K562 (cell line): ENCODE data around the gene RPL39L. TPM values are rescaled to one million over a fixed set of nuclear protein-coding genes. Genes with fewer than 3 reads are reported as not detected.
A peak's percentile ranks its signal among the peaks of the same experiment; 100 is the strongest.

Source experiments
- ATAC-seq: fragments of 200-7000 bp; cut with Tn5 transposase; 3 replicates; pipeline ENCODE4 v1.9.1; 2020; ENCODE audit warnings: moderate library complexity
- BruUV-seq: library from RNA; stranded (reverse); fragments of 400-500 nt; replicated peaks from 2 replicates; lab custom pipeline; 2021; lab: Mats Ljungman, UMichigan
- CTCF ChIA-PET: fragments of 300-600 bp; formaldehyde crosslinking; extraction: SDS; loops from one replicate; lab custom pipeline; 2021; ENCODE audit warnings: low intra/inter-chr PET ratio; lab: Yijun Ruan, JAX
- POLR2A ChIA-PET: fragments of 300-600, 350-650 bp; sonication (Branson Sonifier 250); formaldehyde crosslinking; extraction: SDS; loops from one replicate; lab custom pipeline; 2021; ENCODE audit warnings: antibody characterized with exemption, inconsistent platforms; lab: Yijun Ruan, JAX
- DNase-seq, 4 experiments: peaks; one replicate each; pipeline versions ENCODE4 v3.0.0 to v3.0.0-alpha.2; 2011 to 2018; ENCODE audit warnings: low spot score in 3 of 4, mixed read lengths in 3 of 4; ENCODE audit errors: extremely low read depth in 1 of 4
- FAIRE-seq: peaks from 2 replicates; lab custom pipeline; 2011; peaks lifted over from hg19 to GRCh38; lab: Jason Lieb, UNC
- H2AFZ ChIP-seq: 2 replicates; pipeline ENCODE4 v1.6.0; 2011; ENCODE audit warnings: low read depth, low read length, control low read depth, inconsistent platforms
- H3K27ac ChIP-seq: fragments of 200-600 bp; 3 replicates; pipeline ENCODE4 v1.8.0; 2011; ENCODE audit warnings: low read depth, mild to moderate bottlenecking, control low read depth, inconsistent platforms, low read length, moderate library complexity, mixed read lengths; ENCODE audit errors: extremely low read depth
- H3K27me3 ChIP-seq, 2 experiments: fragments of 300-600 bp in 1 of 2; 2 replicates in 1 of 2; 3 replicates in 1 of 2; pipeline versions ENCODE4 v1.6.0 to v1.8.0; 2011; ENCODE audit warnings: inconsistent platforms in 2 of 2, low read length in 2 of 2, mild to moderate bottlenecking in 1 of 2, mixed read lengths in 1 of 2, moderate library complexity in 1 of 2; ENCODE audit not compliant: control insufficient read depth in 2 of 2, insufficient read depth in 2 of 2
- H3K36me3 ChIP-seq: fragments of 300-600 bp; 3 replicates; pipeline ENCODE4 v1.8.0; 2011; ENCODE audit warnings: mild to moderate bottlenecking, low read length, inconsistent platforms; ENCODE audit not compliant: control insufficient read depth, insufficient read depth
- H3K4me1 ChIP-seq, 2 experiments: fragments of 200-600 bp in 1 of 2; replicated peaks in 1 of 2; 2 replicates in 1 of 2; 3 replicates in 1 of 2; pipeline versions ENCODE4 v1.5.1 to v1.8.0; 2011; ENCODE audit warnings: inconsistent platforms in 2 of 2, low read length in 2 of 2, mild to moderate bottlenecking in 1 of 2, mixed read lengths in 1 of 2, moderate library complexity in 1 of 2; ENCODE audit not compliant: control insufficient read depth in 2 of 2, insufficient read depth in 2 of 2
- H3K4me2 ChIP-seq: 2 replicates; pipeline ENCODE4 v1.6.1; 2011; ENCODE audit warnings: low read length, control low read depth, inconsistent platforms, mixed read lengths; ENCODE audit not compliant: insufficient read depth
- H3K4me3 ChIP-seq: fragments of 200-600 bp; sonication (generic), shearing (Covaris generic); 2 replicates; pipeline ENCODE4 v1.5.1; 2016; ENCODE audit warnings: control low read depth, inconsistent platforms
- H3K79me2 ChIP-seq: fragments of 200-600 bp; 3 replicates; pipeline ENCODE4 v1.8.0; 2011; ENCODE audit warnings: low read length, inconsistent platforms; ENCODE audit not compliant: control insufficient read depth, insufficient read depth
- H3K9ac ChIP-seq, 2 experiments: 2 replicates each; pipeline versions ENCODE4 v1.6.0 to v1.6.1; 2011; ENCODE audit warnings: low read depth in 2 of 2, low read length in 2 of 2, control low read depth in 1 of 2, inconsistent platforms in 1 of 2, mild to moderate bottlenecking in 1 of 2, mixed read lengths in 1 of 2; ENCODE audit not compliant: insufficient read depth in 1 of 2
- H3K9me1 ChIP-seq: one replicate; pipeline ENCODE4 v1.6.0; 2011; ENCODE audit warnings: inconsistent platforms, mild to moderate bottlenecking, low read length, moderate library complexity; ENCODE audit not compliant: control insufficient read depth, insufficient read depth
- H3K9me3 ChIP-seq: replicated peaks from 2 replicates; pipeline ENCODE4 v1.5.1; 2011; ENCODE audit warnings: low read depth, low read length, inconsistent platforms; ENCODE audit not compliant: control insufficient read depth, insufficient read depth
- H4K20me1 ChIP-seq: replicated peaks from 2 replicates; pipeline ENCODE4 v1.6.1; 2011; ENCODE audit warnings: low read length, inconsistent platforms, mixed read lengths; ENCODE audit not compliant: control insufficient read depth, insufficient read depth
- ATF3 ChIP-seq, 2 experiments: fragments of 450-650 bp in 1 of 2; sonication (generic) in 1 of 2; formaldehyde crosslinking in 1 of 2; IDR thresholded peaks in 1 of 2; conservative IDR thresholded peaks in 1 of 2; 2 replicates each; pipeline versions ENCODE4 v1.6.1 to v1.8.1; 2016 to 2023; ENCODE audit warnings: mild to moderate bottlenecking in 2 of 2, moderate library complexity in 2 of 2, inconsistent platforms in 1 of 2, missing genetic modification reagents in 1 of 2
- HMGXB4 ChIP-seq: sonication (generic); formaldehyde crosslinking; IDR thresholded peaks from 2 replicates; pipeline ENCODE4 v1.8.1; 2023; ENCODE audit warnings: mild to moderate bottlenecking, missing genetic modification reagents
- WGBS: fragments of 100-300 bp; shearing (Covaris generic); methylation state at CpG from one replicate; pipeline ENCODE4 v1.1.6; 2016; ENCODE audit warnings: low coverage, mixed read lengths; ENCODE audit not compliant: insufficient coverage; ENCODE audit errors: missing lambda C conversion rate; 5-methylcytosine and 5-hydroxymethylcytosine counted together
- in situ Hi-C: fragments of 300-500 bp; cut with MboI; formaldehyde crosslinking; loops from 4 replicates; pipeline ENCODE4 v1.15.0; 2018; ENCODE audit warnings: inconsistent platforms, mixed read lengths
- intact Hi-C: fragments of 100-400 bp; cut with micrococcal nuclease; formaldehyde crosslinking; loops from 2 replicates; pipeline ENCODE4 v1.14.2; 2022
- polyA plus RNA-seq, 8 experiments: library from polyadenylated mRNA; depleted of rRNA in 4 of 8; stranded (reverse) in 5 of 8; unstranded in 3 of 8; fragments of >200 nt; fragmentation: Nextera tagmentation in 2 of 8; fragmentation: Illumina TruSeq in 1 of 8; extraction: Ambion mirVana in 2 of 8; extraction: Trizol in 1 of 8; gene quantifications; 2 replicates each; pipeline versions ENCODE4 v1.2.1 to v1.2.3, GENCODE V29; 2011 to 2014; ENCODE audit warnings: inconsistent platforms in 1 of 8, missing spikeins in 1 of 8
- total RNA-seq, 7 experiments: library from RNA; depleted of rRNA in 6 of 7; stranded (reverse); fragments of >200 nt in 6 of 7; fragmentation: Illumina TruSeq in 2 of 7; extraction: Trizol in 2 of 7; gene quantifications; 2 replicates each; pipeline versions ENCODE4 v1.2.1 to v1.2.3, GENCODE V29; 2011 to 2021; ENCODE audit warnings: low replicate concordance in 1 of 7

Gene RPL39L
- total and polyA plus RNA-seq, 9 of the 15 experiments (the other 6 are each of a cell fraction or from before 2014, with no cell fraction given), result 15.0 to 122 (median 45.5) TPM

- in situ Hi-C loops, result no loop called here
- POLR2A ChIA-PET, result interaction anchor here (0.8 to 2.2 kb wide), 2 partner anchors 12 to 21 kb away, joined by 3 to 5 read pairs; no protein-coding TSS in a partner anchor
- 75% methylated on average over 12 of the region's 13 CpGs for WGBS
Measured at GRCh38 chr3:187080799-187081450, 58.4 kb downstream of the RPL39L start.

More at GRCh38 chr3:187080799-187081450, 58.4 kb downstream of the RPL39L start:
- CTCF ChIA-PET, result no interaction called here
- no peaks in the 10 kb centered on the region for H3K79me2 ChIP-seq
- no TSS peak for BruUV-seq
- TF ChIP-seq ATF3 (IDR thresholded peaks at IDR 0.05) (peak; percentile 22; the same call in 1 of the 2 replicates), ATF3 (CRISPR knock-in tag; conservative IDR thresholded peaks at IDR 0.05) (no peak), HMGXB4 (CRISPR knock-in tag) (no peak)
- FAIRE-seq, result no peak
- no peaks in the 10 kb centered on the region for H3K4me1 ChIP-seq
- ATAC-seq, result no peak
- no peak overlapping the region for H2AFZ ChIP-seq
- H3K4me3 ChIP-seq, result no peak overlapping the region
- H3K9me3 ChIP-seq, result no peaks in the 10 kb centered on the region
- H3K9me1 ChIP-seq, result no peaks in the 10 kb centered on the region
- H3K9ac ChIP-seq, result no peak overlapping the region
- H3K4me2 ChIP-seq, result no peak overlapping the region
- intact Hi-C loops, result no loop called here
- no peaks in the 10 kb centered on the region for H4K20me1 ChIP-seq
- peaks cover 24% of the 10 kb centered on the region; the same call in 2 of the 3 replicates for H3K36me3 ChIP-seq
- no peak for DNase-seq
- 0 out of 3 replicates have a peak overlapping the region, but pooled peaks have one; percentile 31 for H3K27ac ChIP-seq
- no peaks in the 10 kb centered on the region for H3K27me3 ChIP-seq
